Measurements from ENCODE around the gene TM2D3. TPM values are rescaled to one million over a fixed set of nuclear protein-coding genes. Genes with fewer than 3 reads are reported as not detected.
"Not testable (repeated sequence)": the region's sequence is repeated elsewhere in the genome, so short reads cannot be mapped to it uniquely, and the experiment has no call there.

The TM2D3 gene
- total and polyA plus RNA-seq, 4 donors: 40.2 to 68.1 (median 44.6) TPM

GRCh38 chr15:101635944-101636727, 16.0 kb downstream of the TM2D3 start:
- WGBS, 2 donors: 76 to 85% methylated on average over 7 of the region's 7 CpGs
- peaks cover 6 to 14% (median 9%) of the 10 kb centered on the region in 4 donors for H3K36me3 ChIP-seq (ENCODE audit: control insufficient read depth in 4 of 4, insufficient read depth in 4 of 4, low read length in 4 of 4)
- no peaks in the 10 kb centered on the region for H3K27me3 ChIP-seq (ENCODE audit: control insufficient read depth in 3 of 3, insufficient read depth in 3 of 3, low read length in 2 of 3)
- no peak overlapping the region for H3K27ac ChIP-seq (ENCODE audit: low read depth in 1 of 2, low read length in 1 of 2)
- DNase-seq (no peak), ATAC-seq (ENCODE audit: insufficient read depth, low FRiP score) (no peak)
- no peaks in the 10 kb centered on the region for H3K9me3 ChIP-seq (ENCODE audit: control insufficient read depth in 4 of 4, insufficient read depth in 3 of 4, low read length in 3 of 4)
- no peak overlapping the region for H3K9ac ChIP-seq (ENCODE audit: insufficient read depth in 1 of 2, low read length in 2 of 2)
- no peak overlapping the region for H3K4me3 ChIP-seq
- no peak for TF ChIP-seq CTCF (IDR thresholded peaks at IDR 0.05; ENCODE audit: control extremely low read depth, extremely low read depth)
- peaks cover 0 to 7% (median 5%) of the 10 kb centered on the region in 5 donors for H3K4me1 ChIP-seq (ENCODE audit: control insufficient read depth in 5 of 5, insufficient read depth in 5 of 5, low read length in 5 of 5)

DNA sequence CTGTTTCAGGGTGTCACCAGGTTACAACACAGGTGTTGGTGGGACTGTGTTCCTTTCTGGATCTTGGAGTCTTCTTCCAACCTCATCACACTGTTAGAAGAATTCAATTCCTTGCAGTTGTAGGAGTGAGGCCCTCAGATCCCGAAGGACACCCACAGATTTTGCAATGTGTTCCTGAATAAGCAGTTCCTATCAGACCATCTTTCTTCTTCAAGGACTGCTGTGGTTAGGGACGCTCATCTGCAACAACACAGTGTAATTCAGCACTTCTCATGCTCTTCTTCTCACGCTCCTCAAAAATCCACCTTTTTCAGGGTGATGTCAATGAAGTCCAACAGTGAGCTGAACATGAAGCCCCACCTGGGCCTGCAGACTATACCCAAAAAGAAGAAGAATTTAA, 18.8 kb downstream of the TM2D3 start:
- Histone ChIP-seq H3K9ac (ENCODE audit: insufficient read depth in 1 of 2, low read length in 2 of 2) (no peak overlapping the region), H3K4me1 (ENCODE audit: control insufficient read depth in 5 of 5, insufficient read depth in 5 of 5, low read length in 5 of 5) (no peaks in the 10 kb centered on the region), H3K36me3 (ENCODE audit: control insufficient read depth in 4 of 4, insufficient read depth in 4 of 4, low read length in 4 of 4) (peaks cover 0 to 4% (median 0%) of the 10 kb centered on the region in 4 donors), H3K9me3 (ENCODE audit: control insufficient read depth in 4 of 4, insufficient read depth in 3 of 4, low read length in 3 of 4) (no peaks in the 10 kb centered on the region), H3K27ac (ENCODE audit: low read depth in 1 of 2, low read length in 1 of 2) (no peak overlapping the region), H3K4me3 (no peak overlapping the region), H3K27me3 (ENCODE audit: control insufficient read depth in 3 of 3, insufficient read depth in 3 of 3, low read length in 2 of 3) (no peaks in the 10 kb centered on the region)
- DNase-seq (no peak), ATAC-seq (ENCODE audit: insufficient read depth, low FRiP score) (no peak)
- TF ChIP-seq CTCF (IDR thresholded peaks at IDR 0.05; ENCODE audit: control extremely low read depth, extremely low read depth): no peak
- WGBS, 2 donors: 82 to 93% methylated on average over 3 of the region's 3 CpGs

GRCh38 chr15:101626729-101627128, 25.5 kb downstream of the TM2D3 start:
- H3K9me3 ChIP-seq (ENCODE audit: control insufficient read depth in 4 of 4, insufficient read depth in 3 of 4, low read length in 3 of 4); H3K4me3 ChIP-seq; DNase-seq; H3K27me3 ChIP-seq (ENCODE audit: control insufficient read depth in 3 of 3, insufficient read depth in 3 of 3, low read length in 2 of 3); H3K4me1 ChIP-seq (ENCODE audit: control insufficient read depth in 5 of 5, insufficient read depth in 5 of 5, low read length in 5 of 5); H3K9ac ChIP-seq (ENCODE audit: insufficient read depth in 1 of 2, low read length in 2 of 2); H3K36me3 ChIP-seq (ENCODE audit: control insufficient read depth in 4 of 4, insufficient read depth in 4 of 4, low read length in 4 of 4); ATAC-seq (ENCODE audit: insufficient read depth, low FRiP score); H3K27ac ChIP-seq (ENCODE audit: low read depth in 1 of 2, low read length in 1 of 2): not testable (repeated sequence)
- 87 to 93% methylated on average over 15 of the region's 15 CpGs for WGBS, 2 donors

DNA sequence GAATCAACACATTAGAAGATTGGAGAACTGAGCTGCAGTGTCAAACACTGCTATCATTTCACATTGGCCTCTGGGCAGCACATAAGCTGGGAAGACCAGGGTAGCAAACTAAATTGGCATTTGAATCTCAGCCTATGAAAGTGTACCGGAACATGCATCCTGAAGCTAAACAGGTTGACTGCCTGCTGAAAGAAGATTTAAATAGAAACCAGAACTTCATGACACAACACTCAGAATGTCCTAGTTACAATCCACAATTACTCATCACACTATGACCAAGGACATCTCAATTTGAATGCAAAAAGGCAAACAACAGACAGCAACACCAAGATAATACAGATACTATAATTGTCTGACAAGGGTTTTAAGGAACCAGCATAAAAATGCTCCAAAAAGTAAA, 26.2 kb downstream of the TM2D3 start:
- 93 to 99% methylated on average over 1 of the region's 1 CpG for WGBS, 2 donors
- ATAC-seq (ENCODE audit: insufficient read depth, low FRiP score) (no peak), DNase-seq (no peak)
- Histone ChIP-seq H3K27me3 (ENCODE audit: control insufficient read depth in 3 of 3, insufficient read depth in 3 of 3, low read length in 2 of 3) (no peaks in the 10 kb centered on the region), H3K9me3 (ENCODE audit: control insufficient read depth in 4 of 4, insufficient read depth in 3 of 4, low read length in 3 of 4) (no peaks in the 10 kb centered on the region), H3K36me3 (ENCODE audit: control insufficient read depth in 4 of 4, insufficient read depth in 4 of 4, low read length in 4 of 4) (peaks cover 0 to 2% (median 1%) of the 10 kb centered on the region in 4 donors), H3K27ac (ENCODE audit: low read depth in 1 of 2, low read length in 1 of 2) (peak overlapping the region in 1 of 2 donors; percentile 80), H3K4me1 (ENCODE audit: control insufficient read depth in 5 of 5, insufficient read depth in 5 of 5, low read length in 5 of 5) (no peaks in the 10 kb centered on the region), H3K4me3 (no peak overlapping the region), H3K9ac (ENCODE audit: insufficient read depth in 1 of 2, low read length in 2 of 2) (no peak overlapping the region)
- TF ChIP-seq CTCF (IDR thresholded peaks at IDR 0.05; ENCODE audit: control extremely low read depth, extremely low read depth): no peak

Data from lung (tissue), 12 donors.